Measurements from ENCODE around the gene CD200.

The CD200 gene

DNA sequence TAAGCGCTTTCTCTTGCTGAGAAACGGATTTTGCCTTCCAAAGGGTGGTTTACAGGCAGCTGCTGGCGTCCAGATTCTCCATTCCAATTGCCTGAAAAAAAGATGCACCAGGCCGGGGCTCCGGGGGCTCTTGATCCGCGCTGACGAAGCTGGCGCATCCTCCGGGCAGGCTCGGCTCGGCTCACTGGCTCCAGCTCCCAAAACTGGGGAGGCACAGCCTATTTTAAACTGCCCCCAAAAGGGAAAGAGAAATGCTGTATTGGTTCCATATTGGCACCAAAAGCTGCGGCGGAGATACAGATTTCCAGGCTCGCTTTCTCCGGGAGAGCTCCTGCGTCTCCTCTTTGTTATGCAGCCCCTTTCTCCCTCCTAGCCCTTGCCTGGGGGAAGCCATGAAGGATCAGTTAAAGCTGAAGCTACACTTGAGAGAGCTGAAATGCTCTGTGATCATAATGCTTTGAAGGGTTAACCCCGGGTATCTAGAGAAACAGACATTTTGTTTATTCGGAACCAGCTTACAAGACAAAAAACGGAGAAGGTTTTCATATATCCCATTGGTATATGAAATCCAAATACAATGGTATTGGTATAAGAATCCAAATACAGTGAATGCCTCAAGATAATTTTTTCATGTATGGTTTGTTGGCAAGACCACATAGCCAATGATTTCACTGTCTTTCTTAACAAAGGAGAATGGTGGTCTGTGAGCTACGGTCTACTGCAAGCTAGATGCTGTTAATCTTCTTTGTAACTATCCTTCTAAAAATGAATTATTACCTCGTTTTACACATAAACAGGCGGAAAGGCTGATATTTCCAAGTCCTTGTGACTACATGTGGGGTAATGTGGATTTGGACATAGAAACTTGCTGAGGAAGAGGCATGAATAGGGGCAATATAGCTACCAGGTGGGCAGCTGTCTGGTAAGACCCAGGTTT lies 693 bp downstream of the CD200 start:
- no peak for DNase-seq

- DNase-seq, result no peak
Measured at GRCh38 chr3:112334691-112335433, 1.9 kb downstream of the CD200 start.

DNA sequence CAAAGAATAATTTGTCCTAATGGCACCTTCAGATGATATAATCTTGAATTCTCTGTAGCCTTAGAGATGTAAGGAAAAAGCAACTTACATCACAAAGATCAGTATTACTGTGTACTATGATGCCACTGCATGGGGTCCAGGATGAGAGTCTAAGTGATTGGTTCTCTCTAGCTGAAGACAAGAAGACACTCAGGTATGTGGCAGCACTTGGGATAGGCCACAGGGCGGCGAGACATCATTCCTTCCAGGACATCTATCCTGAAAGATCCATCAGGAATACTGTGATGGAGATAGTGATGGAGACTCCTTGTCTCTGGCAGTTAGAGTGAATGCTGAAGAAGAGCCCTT lies 2.5 kb downstream of the CD200 start:
- no peak for DNase-seq

DNA sequence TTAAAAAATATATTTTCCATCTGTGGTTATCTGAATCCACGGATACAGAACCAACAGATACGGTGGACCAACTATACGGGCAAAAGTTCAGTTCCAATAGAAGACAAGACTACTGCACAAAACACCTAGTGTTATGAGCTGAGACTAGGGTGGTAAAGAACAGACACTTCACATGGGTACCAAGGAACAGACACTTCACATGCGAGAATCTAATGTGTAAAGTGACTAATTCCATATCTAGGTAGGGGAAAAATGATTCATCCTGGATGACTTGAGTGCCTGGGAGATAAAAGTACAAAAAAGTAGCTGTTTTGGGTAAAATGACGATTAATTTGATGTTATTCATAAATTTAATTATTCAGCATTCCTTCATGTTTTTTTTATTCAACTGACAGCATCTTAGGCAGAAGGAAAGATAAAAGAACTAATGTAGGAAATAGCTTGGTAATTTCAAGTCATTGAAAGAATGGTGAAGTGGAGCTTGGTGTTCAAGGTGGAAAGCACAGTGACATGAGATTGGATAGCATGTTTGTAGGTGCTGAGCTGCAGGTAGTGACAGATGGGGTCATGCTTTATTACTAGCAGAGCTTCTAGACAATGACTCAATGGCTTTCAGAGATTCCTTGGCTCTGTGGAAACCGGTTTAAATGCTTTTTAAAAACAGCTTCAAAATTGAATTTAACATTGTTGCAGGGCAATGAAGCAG lies 5.2 kb downstream of the CD200 start:
- DNase-seq, result no peak

- no peak for DNase-seq
Measured at GRCh38 chr3:112338727-112339056, 5.7 kb downstream of the CD200 start.

- no peak for DNase-seq
Measured at GRCh38 chr3:112339134-112339533, 6.2 kb downstream of the CD200 start.

GRCh38 chr3:112339609-112340008 lies 6.7 kb downstream of the CD200 start:
- no peak for DNase-seq

DNA sequence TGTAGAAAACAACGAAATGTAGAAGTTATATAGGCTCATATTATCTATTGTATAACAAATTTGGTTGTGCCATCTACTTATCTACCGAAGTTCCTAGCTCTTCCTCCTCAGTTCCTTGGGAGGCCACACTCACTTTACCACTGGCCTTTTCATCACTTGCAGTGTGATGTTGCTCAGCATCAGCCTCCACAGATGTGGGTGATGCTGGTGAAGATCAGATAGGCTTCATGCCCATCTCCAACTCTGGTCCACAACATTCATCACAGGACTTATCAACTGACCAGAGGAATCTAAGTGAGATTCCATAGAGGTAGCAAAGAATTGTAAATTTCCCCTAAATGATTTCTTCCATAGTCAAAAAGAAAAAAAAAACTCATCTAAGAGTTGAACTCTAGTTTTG lies 8.4 kb downstream of the CD200 start:
- DNase-seq, result no peak

DNA sequence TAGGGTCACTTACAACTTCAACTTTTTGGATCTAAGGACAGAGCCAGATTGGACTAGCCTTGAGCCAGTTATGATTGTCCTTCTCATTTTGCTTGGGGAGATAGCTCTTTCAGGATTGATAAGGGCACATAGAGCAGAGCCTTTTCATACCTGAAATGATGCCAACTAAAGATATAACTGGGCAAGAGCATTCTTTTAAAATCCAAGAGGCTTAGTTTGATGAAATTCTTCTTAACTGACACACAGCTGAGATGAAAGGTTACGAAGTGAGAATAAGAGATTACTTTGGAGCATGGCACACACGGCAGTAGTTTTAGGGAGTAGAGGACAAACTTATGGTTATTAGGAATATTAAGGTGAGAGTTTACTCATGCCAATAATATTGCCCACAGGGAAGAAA lies 12.7 kb downstream of the CD200 start:
- DNase-seq, result no peak

GRCh38 chr3:112346491-112347122 lies 13.7 kb downstream of the CD200 start:
- DNase-seq, result no peak

- no peak for DNase-seq
Measured at GRCh38 chr3:112348943-112349342, 16.0 kb downstream of the CD200 start.

DNA sequence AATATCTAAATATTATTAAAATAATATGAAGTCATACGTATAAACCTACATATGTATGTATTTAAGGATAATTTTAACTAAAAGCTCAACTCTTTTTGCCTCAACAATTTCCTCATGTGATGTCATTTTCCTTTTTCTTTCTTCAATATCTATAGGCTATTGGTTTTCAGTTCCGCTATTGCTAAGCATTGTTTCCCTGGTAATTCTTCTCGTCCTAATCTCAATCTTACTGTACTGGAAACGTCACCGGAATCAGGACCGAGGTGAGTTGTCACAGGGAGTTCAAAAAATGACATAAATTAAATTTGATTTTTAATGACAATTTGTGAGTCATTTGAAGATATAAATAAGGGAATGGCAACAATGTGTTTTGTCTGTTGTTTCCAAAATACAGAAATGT lies 16.6 kb downstream of the CD200 start:
- DNase-seq, result no peak

GRCh38 chr3:112350018-112350810 lies 17.3 kb downstream of the CD200 start:
- no peak for DNase-seq

- DNase-seq, result no peak
Measured at GRCh38 chr3:112351036-112351435, 18.1 kb downstream of the CD200 start.

- no peak for DNase-seq
Measured at GRCh38 chr3:112351823-112352222, 18.9 kb downstream of the CD200 start.

DNA sequence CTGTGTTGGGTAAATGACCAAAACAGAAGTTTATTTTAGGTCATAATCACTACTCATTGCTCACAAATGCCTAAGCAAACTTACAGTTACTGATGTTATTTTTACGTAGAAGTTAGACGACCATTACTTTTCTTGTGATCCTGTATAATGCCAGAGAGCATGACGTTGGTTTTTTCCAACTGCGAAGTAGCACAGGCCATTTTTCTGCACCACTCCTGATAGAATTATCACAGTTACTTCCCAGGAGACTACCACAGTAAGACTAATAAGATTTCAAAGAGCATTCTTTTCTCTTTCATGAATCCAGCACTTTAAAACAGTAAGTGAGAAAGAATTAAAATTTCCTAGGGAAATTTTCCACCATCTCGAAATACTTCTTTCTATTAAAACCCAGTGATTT lies 19.8 kb downstream of the CD200 start:
- no peak for DNase-seq

- DNase-seq, result no peak
Measured at GRCh38 chr3:112353365-112353764, 20.4 kb downstream of the CD200 start.

GRCh38 chr3:112354642-112355306 lies 21.8 kb downstream of the CD200 start:
- no peak for DNase-seq

GRCh38 chr3:112355307-112355687 lies 22.3 kb downstream of the CD200 start:
- DNase-seq, result no peak

DNA sequence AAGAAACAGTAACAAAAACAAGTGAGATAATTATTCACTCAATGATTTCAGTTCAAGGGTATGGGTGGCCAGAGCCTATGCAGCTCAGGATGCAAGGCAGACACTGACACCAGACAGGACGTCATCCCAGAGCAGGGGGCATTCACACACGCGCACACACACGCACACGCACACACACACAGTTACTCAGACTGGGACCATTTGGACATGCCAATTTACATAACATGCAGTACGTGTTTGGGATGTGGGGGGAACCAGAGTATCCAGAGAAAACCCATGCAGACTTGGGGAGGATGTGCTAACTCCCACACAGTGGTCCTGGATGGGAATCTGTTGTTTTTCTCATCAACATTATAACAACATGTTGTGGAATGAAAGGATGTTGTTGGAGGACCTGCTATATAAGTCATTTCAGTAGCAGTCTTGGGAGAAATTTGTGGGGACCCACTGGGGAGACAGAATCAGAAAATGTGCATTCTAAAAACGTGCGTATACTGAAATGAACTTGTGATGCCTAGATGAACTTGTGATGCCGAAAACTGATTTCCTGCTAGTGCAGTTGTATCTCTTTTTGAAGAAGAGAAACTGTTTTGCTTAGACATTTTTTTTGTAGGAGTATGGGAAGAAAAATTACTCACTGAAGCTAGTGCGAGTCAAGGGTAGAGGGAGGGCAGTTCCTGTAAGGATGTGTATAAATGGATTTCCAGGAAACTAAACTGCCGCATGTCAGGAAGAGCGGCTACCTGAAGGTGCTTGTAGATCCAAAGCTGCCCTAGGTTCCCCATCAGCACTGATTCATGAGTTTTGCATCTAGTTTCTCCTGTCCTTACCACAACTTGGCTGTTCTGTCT lies 25.2 kb downstream of the CD200 start:
- no peak for DNase-seq

DNA sequence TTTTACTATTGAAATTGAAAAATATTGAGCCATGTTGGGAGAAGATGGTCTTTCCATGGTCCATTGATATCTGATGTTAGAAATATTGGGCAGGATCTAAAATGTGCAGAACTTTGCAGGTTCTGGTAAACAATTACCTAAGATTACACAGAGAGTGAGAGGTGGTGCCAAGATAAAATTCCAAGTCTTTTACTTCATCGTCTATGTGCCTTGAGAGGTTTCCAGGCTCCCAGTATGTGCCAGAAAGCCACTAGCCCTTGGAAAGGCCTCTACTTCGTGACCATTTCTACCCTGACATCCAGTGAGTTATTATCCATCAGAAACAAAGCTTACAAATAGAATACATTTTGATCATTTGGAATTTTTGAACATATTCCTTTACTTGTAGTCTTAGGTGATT lies 27.6 kb downstream of the CD200 start:
- DNase-seq, result no peak

All from NCI-H446 treated with DMSO at 0.1 percent for 48 hours (cell line).